Measurements from ENCODE around the gene LSAMP.
"Not testable (repeated sequence)": the region's sequence is repeated elsewhere in the genome, so short reads cannot be mapped to it uniquely, and the experiment has no call there.

The LSAMP gene

GRCh38 chr3:115784739-115785536, 660.3 kb downstream of the LSAMP start:
- DNase-seq = no peak

DNA sequence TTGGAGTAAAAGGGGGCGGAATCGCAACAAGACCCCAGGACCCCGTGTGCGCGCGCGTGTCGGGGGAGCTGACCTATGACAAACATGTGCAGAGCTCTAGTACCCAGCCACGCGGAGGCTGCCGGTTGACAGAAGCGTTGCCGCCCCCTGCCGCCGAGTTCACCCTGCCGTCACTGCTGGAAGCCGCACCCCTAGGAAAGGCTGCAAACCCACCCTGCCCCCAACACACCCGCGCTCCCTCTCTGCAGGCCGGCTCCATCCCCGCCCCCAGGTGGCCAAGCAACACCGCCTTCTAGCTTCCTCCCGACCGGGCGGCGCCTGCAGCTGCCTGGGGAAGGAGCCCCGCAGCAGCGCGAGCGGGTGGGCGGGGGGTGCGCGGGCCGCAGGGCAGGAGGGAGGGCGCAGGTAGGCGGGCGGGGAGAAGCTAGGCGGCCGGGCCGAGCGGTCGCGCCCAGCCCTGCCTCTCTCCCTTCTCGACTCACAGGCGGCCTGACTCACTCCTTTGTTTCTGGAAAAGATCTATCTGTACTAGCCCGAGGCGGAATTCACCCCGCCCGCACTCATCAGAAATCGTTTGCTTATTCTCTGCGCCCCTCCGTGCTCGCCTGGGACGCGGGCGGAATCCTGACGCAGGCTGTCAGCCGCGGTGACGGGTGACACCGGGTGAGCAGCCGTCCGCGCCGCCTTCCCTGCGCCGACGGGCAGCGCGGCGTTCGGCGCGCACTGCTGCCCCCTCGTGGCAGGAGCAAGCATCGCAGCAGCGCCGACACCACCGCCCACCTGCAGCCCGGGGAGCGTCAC, 661.1 kb downstream of the LSAMP start:
- DNase-seq = peak; percentile 84

DNA sequence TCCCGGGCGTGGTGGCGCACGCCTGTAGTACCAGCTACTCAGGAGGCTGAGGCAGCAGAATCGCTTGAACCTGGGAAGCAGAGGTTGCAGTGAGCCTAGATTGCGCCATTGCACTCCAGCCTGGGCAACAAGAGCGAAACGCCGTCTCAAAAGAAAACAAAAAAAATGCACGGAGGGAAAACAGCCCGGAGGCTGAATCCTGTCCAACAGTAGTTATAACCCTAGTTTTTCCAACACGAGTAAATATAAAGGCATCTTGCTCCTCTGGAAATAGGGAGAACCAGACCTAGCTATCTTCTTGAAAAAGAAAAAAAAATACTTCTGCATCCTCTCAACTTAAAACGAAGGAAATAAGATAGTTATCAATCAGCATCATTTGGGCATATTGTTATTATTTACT, 661.9 kb downstream of the LSAMP start:
- DNase-seq = not testable (repeated sequence)

DNA sequence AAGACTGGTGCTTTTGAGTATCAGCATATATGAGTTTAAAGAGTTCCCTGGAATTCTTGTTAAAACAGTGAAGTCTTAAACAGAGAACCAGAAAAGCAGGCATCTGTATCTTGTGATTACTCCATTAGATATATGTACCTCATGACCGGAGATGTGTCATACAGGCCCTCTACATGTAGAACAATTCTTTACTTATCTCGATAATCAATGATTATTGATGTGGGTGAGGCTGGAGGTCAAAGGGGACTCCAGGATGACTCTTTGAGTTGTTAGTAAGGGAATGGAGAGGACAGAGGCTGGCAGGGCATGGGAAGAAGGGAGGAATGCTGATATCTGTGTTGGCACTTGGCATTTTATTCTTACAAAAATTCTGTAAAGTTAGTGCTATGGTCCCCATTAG, 666.3 kb downstream of the LSAMP start:
- no peak for DNase-seq

GRCh38 chr3:115772951-115773350, 672.3 kb downstream of the LSAMP start:
- no peak for DNase-seq

- no peak for DNase-seq
Observed at GRCh38 chr3:115768661-115769060, 676.6 kb downstream of the LSAMP start.

DNA sequence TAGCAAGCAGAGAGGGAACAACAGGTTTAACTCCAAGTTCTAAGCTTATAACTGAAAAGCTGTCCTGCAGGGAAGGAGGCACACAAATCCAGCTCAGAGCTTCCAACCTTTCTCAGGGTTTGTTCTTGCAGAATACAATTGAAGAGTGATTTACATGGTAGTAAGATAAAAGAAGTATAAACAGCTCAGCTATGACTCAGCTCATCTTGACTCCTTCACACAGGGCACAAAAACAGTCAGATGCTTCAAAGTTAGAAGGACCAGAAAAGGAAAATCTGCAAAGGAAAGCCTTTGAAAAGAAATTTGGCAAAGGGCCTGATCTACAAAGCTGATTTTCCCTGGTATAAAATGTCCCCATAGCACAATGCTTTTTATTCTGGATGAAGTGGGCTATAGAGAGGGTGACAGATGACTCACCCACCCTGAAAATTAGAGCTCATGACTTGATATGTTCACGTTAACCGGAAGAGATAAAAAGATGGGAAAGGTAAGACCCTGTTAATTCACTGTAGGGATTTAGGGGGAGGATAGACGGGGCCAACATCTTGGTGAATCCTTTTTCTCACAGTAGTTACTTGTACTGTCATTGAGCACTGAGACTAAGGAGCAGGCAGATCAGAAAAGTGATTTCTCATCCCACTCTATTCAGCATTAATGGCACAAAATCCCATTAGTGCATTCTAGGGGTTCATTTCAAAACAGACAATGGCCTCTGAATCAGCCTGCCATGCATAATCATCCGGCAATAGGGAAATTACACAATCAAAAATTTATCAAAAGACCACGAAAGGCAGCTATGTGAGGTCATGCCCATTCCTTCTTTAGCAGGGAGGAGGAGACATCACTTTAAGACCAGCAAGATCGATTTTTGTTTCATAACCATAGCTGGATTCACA, 678.5 kb downstream of the LSAMP start:
- no peak for DNase-seq

- no peak for DNase-seq
Observed at GRCh38 chr3:115761927-115762305, 683.4 kb downstream of the LSAMP start.

- DNase-seq = no peak
Observed at GRCh38 chr3:115760716-115761115, 684.6 kb downstream of the LSAMP start.

- DNase-seq = no peak
Observed at GRCh38 chr3:115758076-115758763, 687.1 kb downstream of the LSAMP start.

DNA sequence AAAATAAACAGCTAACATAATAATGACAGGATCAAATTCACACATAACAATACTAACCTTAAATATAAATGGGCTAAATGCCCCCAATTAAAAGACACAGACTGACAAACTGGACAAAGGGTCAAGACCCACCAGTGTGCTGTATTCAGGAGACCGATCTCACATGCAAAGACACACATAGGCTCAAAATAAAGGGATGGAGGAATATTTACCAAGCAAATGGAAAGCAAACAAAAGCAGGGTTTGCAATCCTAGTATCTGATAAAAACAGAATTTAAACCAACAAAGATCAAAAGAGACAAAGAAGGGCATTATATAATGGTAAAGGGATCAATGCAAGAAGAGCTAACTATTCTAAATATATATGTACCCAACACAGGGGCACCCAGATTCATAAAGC, 692.3 kb downstream of the LSAMP start:
- not testable (repeated sequence) for DNase-seq

Data from effector CD8-positive, alpha-beta T cell (primary cell).